Measurements from ENCODE around the gene RPRD2.

The RPRD2 gene

DNA sequence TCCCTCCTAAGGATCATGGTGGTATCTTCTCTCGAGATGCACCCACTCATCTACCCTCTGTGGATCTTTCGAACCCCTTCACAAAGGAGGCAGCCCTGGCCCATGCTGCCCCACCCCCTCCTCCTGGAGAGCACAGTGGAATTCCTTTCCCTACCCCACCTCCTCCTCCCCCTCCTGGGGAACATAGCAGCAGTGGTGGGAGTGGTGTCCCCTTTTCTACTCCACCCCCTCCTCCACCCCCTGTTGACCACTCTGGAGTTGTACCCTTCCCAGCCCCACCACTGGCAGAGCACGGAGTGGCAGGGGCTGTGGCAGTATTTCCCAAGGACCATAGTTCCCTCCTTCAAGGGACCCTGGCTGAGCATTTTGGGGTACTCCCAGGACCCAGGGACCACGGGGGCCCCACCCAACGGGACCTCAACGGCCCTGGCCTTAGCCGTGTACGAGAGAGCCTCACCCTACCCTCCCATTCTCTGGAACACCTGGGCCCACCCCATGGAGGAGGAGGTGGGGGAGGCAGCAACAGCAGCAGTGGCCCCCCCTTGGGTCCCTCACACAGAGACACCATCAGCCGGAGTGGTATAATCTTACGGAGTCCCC lies 108.8 kb downstream of the RPRD2 start:
- DNase-seq (ENCODE audit: low read depth), result no peak

DNA sequence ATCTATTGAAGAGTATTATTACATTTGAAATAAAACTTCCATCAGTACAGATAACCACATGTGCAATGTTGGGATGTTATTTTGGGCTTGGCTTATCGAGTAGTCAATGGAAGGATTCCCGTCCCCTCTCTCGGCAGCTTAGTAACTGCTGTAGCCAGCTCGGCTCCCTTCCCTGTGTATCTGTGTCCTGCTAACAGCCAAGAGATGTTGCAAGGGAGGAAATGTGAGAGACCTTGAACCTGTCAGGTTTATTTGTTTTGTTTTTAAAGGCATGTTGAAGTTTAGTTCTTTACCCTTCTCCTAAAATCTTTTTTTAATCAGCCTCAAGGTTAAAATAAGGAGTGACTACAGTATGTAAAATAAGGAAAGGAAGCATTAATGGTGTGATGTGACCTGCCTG lies 109.7 kb downstream of the RPRD2 start:
- DNase-seq (ENCODE audit: low read depth), result no peak

DNA sequence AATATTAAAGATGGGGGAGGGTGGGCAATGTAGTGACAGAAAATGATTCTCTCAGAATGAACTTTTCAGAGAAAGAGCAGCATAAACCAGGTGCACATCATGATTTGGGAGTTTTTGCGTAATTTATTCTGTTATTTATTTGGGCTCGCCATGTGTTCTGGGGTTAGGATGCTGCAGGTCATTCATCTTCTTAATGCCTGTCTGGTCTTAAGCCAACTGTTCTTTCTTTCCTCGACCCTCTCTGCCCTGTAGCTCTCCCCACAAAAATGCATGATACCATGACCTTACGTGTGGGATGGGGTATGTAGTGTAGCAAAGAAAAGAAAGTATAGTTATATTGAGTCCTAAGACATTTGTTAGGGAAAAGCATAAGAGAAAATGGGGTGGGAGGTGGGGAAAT lies 110.9 kb downstream of the RPRD2 start:
- DNase-seq (ENCODE audit: low read depth), result no peak

DNA sequence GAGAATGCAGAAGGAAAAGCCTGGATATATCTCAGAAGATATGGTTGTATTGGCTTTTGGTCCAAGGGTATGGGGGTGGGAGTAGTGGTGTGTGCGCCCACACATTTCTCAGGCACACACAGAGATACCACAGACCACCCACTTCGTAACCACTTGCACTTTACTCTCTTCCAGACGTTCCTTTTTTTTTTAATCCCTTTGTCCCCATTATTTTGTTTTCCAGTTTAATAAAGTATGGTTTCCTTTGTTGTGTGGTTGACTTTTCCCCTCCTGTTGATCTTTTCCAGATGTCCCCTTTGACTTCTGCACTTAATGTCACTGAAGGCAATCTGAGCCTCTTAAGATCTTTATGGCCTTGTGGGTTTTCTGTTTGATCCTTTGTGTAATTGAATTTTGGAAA lies 112.8 kb downstream of the RPRD2 start:
- DNase-seq (ENCODE audit: low read depth), result no peak

DNA sequence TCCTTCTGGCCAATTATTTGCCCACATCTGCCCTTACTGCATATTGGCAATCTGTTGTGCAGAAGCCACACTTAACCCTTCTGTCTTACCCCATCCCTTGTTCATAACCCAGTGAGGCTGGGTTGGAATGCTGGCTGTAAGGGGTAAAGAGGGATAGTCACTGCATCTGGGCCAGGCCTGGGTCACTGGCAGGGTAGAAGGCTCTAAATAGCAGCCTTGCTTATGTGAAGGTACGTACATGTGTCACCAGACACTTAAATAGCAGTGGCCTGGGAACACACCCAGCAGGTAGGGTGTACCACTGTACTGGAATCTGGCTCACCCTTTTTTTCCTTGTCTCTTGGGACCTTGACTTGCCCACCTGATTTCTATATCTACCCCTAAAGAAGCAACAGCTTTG lies 113.4 kb downstream of the RPRD2 start:
- DNase-seq (ENCODE audit: low read depth), result no peak

DNA sequence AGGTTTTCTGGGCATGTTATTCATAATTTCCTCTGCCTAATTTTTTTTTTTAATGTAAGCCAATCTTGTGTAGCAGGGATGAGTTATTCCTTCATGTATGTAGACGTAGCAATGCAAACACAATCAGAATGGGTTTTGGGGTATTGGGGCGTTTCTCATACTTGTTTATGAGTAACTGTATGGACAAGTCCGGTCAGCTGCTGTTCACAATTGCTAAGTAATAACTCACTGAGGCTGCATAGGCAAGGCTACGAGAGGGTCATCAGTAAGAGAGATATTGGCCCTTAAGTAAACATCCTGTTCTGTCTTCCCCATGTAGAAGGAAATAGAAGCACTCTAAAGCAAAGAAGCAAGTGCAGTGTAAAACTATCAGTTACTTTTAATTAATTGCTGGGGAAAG lies 113.8 kb downstream of the RPRD2 start:
- DNase-seq (ENCODE audit: low read depth), result no peak

DNA sequence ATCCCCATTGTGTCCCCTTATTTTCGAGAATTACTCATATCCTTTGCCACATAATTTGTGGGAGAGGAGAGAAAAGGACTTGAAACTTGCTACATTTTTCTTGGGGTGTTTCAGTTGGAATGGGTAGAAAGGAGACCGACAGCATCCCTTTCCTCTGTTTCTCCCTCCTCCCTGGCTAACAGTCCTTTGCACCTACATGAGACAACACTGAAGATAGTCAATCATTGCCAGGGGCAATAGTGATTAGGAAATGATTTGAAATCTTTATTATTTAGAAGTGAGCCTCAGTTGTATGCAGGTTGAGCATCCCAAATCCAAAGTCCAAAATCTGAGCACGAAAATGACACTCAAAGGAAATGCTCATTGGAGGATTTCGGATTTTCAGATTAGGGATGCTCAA lies 115.4 kb downstream of the RPRD2 start:
- DNase-seq (ENCODE audit: low read depth), result no peak

DNA sequence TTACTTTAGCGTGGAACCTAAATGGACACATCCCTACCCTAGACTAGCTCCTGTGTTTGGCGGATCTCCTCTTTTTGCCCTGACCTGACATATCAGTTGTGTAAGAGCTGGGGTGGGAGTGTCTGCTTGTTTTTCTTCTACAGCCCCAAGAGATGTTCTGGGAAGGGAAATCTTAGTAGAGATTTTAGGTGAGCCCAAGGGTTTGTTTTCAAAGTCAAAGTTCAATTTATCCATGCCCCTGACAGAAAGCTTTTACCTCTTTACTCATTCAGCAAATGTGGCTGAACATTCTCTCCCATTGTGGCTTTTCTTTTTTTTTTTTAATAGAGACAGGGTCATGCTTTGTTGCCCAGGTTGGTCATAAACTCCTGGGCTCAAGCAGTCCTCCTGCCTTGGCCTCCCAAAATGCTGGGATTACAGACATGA lies 116.0 kb downstream of the RPRD2 start:
- DNase-seq (ENCODE audit: low read depth), result no peak

DNA sequence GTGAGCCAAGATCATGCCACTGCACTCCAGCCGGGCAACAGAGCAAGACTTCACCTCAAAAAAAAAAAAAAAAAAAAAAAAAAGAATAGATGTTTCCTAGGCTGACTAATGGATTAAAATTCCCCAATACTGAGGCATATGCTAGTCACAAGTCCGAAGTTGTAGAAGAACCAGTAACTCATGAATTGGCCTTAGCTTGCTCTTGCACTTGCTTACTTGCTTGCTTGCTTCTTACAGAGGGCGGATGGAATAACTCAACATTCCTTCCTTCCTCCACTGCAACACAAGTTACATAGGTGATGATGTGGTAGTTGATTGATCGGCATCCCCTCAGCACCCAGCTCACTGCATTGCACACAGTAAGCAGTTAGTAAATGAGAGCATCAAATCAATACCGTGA lies 120.5 kb downstream of the RPRD2 start:
- DNase-seq (ENCODE audit: low read depth), result no peak

DNA sequence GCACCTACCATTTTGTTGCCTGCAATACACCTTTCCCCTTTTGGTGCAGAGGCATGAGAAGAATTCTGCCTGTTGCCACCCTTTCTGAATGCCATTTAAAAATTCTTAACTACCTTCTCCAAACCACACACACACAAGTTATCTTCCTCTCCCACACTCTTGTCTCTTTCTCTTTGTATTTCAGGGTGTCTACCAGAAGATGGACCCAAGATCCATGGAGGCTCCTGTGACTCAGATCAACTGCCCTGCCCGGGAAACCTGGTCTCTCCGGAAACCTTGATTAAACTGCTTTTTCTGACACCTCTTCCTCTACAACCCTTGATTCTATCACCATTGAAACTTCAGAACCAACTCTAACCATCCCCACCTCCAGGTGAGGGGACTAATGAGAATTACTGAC lies 120.9 kb downstream of the RPRD2 start:
- DNase-seq (ENCODE audit: low read depth), result no peak

DNA sequence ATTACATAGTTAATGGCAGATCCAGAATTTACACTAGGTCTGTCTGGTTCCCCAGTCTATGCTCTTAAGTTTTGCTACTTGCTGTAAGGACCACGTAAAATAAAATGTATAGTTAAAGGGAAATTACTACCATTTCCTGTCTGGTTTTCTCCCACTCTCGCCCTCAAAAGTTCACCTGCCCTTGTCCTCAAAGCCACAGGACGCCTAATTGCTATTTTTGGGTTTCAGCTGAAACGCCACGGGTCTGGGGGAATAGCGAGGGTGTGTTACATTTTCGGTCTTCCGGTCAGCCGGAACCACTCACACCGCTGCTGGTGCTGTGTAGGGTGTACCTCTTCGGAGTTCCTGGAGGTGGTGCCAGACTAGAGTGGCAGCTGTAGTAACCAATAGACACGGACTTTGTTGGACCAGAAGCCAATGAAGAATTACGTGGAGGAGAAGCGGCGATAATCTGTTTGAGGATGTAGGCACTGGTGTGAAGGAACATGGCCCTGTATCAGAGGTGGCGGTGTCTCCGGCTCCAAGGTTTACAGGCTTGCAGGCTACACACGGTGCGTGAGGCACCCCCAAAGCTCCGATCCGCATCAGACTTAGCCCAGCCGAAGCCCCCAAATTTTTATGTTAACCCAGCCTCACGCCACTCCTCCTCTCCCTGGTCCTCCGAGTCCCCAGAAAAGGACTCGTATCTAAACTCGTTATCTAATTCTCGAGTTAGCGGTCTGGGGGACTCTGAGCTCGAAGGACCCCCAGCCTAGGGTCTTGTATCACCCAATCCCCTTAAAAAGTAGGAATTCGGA lies 123.2 kb downstream of the RPRD2 start, which contains the start of gene TARS2:
Gene TARS2, plus strand, starts transcription at position 454 of the 797 bp plus-strand sequence. Its CDS starts 32 bp downstream, at position 486.
- peak; percentile 92 for DNase-seq (ENCODE audit: low read depth)

DNA sequence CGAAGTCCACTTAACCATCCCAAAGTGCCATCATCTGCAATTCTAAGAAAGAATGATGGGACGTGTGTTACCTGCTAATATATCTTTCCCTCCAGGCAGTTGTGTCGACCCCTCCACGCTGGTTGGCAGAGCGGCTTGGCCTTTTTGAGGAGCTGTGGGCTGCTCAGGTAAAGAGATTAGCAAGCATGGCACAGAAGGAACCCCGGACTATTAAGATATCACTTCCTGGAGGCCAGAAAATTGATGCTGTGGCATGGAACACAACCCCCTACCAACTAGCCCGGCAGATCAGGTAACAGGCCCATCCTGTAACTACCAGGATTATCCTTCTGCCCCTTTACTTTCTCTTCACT lies 123.8 kb downstream of the RPRD2 start:
- DNase-seq (ENCODE audit: low read depth), result no peak

DNA sequence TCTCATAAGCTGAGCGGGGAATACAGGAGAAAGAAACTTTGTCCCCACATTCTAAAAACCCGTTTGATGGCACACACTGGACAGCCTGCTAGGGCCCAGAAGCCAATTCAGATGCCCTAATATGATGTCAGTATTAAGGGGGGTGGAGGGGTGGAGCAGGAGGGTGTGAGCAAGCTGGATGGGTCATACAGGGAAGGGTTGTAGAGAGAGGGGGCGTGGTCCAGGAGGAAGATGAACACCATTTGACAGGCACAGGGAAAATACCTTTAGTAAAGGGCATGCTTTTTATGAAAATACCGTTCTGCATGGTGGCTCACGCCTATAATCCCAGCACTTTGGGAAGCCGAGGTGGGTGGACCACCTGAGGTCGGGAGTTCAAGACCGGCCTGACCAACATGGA lies 129.2 kb downstream of the RPRD2 start:
- no peak for DNase-seq (ENCODE audit: low read depth)

DNA sequence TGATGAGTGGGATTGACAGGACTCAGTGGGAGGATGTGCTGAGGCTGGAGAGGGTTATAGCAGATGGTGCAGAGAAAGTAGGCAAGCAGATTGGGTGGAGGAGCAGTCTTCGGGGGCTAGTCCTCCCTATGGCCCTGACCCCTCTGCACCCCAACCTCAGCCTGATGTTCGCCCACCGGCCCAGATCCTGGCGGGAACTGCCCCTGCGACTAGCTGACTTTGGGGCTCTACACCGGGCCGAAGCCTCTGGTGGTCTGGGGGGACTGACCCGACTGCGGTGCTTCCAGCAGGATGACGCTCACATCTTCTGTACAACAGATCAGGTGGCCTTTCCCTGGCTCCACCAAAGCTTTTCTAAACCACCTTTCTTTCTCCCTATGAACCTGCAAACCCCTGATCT lies 134.4 kb downstream of the RPRD2 start:
- DNase-seq (ENCODE audit: low read depth), result no peak

DNA sequence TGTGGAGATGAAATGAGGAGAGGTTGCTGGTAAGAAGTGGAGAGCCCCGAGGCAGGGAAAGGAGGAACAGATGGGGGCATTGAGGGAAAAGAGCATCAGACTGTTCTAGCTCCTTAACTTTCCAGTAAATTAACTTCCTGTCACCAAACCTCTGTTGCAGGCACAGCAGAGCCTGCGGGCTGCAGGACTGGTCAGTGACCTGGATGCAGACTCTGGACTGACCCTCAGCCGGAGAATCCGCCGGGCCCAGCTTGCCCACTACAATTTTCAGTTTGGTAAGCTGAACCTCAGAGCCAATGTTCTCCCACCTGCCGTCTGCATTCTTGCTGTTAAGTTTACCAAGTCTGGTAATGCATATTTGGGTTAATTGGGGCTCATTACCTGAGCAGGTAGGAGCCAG lies 141.5 kb downstream of the RPRD2 start:
- no peak for DNase-seq (ENCODE audit: low read depth)

DNA sequence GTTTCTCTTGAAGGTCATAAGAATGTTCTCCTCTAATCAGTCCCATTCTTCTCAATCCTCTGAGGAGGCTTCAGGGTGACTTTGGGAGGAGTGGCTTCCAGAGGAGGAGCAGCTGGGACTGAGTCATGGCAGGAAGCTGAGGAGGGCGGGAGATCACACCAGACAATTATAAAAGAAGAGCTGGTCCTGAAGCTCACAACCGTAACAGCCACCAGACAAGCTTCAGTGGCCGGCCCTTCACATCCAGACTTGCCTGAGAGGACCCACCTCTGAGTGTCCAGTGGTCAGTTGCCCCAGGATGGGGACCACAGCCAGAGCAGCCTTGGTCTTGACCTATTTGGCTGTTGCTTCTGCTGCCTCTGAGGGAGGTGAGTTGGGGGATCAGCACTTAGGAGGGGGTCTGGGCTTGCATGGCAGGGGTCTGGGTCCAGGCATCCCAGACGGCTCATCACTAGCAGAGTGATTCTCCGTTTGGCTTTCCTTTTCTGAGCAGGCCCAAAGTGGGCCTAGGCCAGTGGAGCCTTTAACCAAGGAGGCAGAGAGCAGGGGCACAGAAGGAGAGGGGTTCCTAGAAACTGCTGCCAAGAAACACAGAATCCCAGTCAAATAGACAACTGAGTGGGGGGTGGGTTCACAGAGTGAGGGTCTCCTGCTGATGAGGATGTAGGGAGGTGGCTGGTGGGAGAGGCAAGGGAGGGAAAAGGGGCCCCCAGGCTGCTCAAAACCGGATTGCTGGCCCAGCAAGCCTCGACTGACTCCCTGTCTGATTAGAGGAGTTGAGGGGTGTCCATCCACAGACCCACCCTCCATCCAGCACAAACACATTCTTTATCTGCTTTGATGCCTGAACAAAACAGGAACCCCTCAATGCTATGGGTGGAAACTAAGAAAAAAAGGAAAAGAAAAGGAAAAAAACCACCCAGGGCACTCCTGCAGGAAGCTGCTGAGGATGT lies 144.2 kb downstream of the RPRD2 start, which contains the start of gene ECM1:
Gene ECM1, plus strand, starts transcription at position 198 of the 953 bp plus-strand sequence. Its CDS starts 101 bp downstream, at position 299.
- no peak for DNase-seq (ENCODE audit: low read depth)

DNA sequence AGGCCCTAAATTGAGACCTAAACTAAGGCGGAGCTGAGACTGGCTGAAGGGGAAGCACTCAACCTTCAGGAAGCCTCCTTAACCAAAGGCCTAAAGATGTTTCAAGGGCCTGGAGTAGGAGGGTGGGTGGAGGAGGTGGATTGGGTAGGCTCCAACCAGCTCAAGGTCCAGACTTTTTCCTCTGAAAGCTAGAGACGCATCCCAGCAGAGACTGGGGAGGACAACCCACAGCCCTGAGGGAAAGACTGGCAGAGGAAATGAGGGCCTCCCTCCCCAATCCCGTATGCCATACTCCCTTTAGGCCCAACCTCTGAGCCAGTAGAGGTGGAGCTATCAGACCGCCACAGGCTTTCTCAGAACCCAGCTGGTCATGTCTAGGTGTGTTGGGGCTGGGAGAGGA lies 145.0 kb downstream of the RPRD2 start:
- no peak for DNase-seq (ENCODE audit: low read depth)

DNA sequence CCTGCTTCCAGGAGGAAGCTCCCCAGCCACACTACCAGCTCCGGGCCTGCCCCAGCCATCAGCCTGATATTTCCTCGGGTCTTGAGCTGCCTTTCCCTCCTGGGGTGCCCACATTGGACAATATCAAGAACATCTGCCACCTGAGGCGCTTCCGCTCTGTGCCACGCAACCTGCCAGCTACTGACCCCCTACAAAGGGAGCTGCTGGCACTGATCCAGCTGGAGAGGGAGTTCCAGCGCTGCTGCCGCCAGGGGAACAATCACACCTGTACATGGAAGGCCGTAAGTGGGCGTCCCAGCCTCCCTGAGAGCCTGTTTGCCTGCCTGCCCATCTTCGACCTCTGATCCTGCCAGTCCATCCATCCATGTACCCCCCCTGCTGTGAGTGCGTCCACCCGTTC lies 147.6 kb downstream of the RPRD2 start:
- DNase-seq (ENCODE audit: low read depth), result no peak

DNA sequence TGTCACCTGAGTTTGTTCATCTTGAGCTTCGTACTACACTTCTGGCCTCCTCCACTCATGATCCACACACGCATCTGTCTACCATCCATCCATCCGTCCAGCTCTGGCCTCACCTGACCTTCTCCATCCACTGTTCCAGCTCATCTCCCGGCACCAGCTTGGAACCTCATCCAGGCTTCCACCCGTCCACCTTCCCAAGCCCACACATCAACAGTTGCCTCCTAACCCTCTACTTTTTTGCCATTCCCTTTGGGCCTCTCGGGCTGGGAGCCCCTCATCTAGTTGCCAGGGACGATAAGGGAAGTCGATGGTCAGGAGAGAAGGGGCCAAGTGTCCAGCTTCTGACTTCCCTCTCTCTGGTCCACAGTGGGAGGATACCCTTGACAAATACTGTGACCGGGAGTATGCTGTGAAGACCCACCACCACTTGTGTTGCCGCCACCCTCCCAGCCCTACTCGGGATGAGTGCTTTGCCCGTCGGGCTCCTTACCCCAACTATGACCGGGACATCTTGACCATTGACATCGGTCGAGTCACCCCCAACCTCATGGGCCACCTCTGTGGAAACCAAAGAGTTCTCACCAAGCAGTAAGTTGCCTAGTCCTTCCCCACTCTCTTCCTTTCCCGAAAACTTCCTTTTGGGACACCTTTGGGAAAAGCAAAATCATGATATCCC lies 148.2 kb downstream of the RPRD2 start:
- no peak for DNase-seq (ENCODE audit: low read depth)

DNA sequence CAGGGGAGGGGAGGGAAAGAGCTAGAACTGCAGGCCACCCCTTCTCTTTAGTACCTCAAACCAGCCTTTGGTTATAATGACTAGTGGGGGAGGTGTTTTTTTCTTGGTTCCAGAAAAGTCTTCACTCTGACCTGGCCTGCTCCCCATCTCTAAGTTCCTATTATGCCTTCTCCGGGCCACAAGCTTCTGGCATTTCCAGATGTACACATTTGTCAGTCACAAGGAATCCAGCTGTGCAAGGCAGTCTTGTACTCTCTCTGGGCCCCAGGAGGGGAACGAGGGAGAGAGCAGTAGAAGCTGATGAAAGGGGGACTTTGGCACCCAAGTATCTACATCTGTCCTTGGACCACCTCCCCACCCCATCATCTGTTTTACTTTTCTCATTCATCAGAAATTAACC lies 148.9 kb downstream of the RPRD2 start:
- no peak for DNase-seq (ENCODE audit: low read depth)

DNA sequence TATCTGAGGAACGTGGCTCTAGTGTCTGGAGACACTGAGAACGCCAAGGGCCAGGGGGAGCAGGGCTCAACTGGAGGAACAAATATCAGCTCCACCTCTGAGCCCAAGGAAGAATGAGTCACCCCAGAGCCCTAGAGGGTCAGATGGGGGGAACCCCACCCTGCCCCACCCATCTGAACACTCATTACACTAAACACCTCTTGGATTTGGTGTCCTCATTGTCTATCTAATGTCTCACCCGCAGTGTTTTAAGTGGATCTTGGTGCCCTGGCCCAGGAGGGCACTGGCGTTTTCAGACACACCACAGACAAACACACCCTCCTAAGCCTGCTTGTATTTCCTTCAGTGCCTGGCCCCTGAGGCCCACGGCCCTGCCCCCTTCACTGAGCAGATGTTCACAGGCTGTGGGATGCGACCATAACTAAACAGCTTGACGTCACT lies 149.4 kb downstream of the RPRD2 start:
- no peak for DNase-seq (ENCODE audit: low read depth)

DNA sequence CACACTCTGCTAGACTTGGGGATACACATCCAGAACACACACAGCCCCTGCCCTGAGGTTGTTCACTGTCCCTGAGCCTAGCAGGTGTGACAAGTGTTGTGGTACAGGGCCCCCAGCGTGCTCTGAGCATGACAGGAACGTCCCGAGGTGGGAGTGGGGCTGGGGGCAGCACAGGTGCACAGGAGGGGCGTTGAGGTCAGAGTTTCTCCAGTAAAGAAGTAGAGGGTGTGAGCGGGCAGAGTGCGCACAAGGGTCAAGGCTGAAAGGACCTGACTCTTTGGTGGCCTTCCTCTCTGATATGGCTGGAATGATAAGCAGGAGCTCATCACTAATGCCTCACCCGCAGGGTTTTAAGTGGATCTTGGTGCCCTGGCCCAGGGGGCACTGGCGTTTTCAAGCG lies 150.3 kb downstream of the RPRD2 start:
- no peak for DNase-seq (ENCODE audit: low read depth)
